HG02623 (cell line): ENCODE measurements around the gene DNASE2.
"Not testable (repeated sequence)": the region's sequence is repeated elsewhere in the genome, so short reads cannot be mapped to it uniquely, and the experiment has no call there.

Source experiments
- ATAC-seq: cut with Tn5 transposase; IDR thresholded peaks from one replicate; pipeline ENCODE4 v1.9.1; 2021; ENCODE audit warnings: moderate library complexity; ENCODE audit not compliant: unreplicated experiment

The DNASE2 gene

DNA sequence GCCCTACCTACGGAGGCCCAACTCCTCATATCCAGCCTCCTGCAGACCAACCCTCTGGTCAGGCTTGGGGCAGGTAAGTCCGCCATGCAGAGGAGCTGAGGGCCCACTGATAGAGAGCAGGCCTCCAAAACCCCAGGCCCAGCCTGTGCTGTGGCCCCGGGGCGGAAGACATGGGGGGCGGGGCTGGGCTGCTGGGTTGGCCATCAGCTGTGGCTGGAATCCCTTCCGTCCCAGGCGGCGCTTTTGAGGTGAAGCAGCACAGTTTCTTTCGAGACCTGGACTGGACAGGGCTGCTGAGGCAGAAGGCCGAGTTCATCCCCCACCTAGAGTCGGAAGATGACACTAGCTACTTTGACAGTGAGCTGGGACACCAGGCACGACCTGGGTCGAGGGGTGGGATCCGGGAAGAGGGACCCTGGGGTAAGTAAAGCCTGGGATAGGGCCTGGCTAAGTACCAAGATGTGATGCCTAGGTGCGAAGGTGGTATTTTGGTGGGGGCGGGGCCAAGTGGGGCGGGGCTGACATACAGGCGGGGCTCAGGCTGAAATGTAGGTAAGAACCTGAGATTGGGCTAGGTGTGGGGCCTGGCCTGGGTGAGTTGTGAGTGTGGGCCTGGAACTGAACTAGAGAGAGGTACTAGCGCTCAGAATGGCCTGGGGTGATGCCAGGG lies 15.4 kb downstream of the DNASE2 start:
- no peak for ATAC-seq

DNA sequence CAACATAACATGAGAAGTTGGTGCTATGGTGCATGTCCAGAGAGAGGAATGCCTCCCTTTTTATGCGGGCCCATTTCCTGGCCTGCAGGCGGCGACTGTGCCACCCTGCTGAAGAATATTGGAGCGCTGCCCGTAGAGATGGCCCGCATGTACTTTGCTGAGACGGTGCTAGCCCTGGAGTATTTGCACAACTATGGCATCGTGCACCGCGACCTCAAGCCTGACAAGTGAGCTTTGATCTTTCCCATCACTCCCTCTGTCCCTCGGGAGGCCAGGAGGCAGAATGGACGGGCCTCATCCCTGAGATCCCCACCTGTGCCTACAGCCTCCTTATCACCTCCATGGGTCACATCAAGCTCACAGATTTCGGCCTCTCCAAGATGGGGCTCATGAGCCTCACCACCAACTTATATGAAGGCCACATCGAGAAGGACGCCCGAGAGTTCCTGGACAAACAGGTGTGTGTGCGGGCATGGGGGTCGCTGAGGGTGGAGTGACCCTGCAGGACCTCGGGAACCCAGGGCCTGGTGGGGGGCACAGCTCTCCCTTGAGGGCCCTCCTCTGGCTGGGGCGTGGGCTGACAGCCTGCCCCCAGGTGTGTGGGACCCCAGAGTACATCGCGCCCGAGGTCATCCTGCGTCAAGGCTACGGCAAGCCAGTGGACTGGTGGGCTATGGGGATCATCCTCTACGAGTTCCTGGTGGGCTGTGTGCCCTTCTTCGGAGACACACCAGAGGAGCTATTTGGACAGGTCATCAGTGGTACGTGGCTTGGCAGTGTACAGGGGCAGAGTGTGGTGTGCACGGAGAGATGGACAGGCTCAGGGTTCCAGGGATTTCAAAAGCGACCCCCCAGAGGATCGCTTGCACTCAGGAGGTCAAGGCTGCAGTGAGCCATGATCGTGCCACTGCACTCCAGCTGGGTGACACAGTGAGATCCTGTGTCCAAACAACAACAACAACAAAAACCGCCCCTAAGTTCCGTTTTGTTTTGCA lies 16.2 kb downstream of the DNASE2 start:
- no peak for ATAC-seq

DNA sequence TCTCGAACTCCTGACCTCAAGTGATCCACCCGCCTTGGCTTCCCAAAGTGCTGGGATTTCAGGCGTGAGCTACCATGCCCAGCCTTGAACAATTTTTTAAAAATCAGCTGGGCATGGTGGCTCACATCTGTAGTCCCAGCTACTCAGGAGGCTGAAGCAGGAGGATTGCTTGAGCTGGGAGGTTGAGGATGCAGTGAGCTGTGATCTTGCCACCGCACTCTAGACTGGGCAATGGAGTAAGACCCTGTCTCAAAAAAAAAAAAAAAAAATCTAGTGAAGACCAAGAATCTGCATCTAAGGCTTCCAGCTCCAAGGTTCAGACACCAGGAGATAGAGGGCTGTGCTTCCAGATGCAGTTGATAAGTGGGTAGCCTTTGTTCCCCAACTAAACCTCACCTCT lies 17.1 kb downstream of the DNASE2 start:
- ATAC-seq, result no peak

DNA sequence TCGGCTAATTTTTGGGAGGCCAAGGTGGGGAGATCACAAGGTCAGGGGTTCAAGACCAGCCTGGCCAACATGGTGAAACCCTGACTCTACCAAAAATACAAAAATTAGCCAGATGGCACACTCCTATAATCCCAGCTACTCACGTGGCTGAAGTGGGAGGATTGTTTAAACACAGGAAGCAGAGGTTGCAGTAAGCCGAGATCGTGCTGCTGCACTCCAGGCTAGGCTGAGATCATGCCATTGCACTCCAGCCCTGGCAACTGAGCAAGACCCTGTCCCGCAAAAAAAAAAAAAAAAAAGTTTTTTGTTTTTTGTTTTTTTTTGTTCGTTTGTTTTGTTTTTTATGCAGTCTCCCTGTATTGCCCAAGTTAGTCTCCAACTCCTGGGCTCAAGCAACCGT lies 21.7 kb downstream of the DNASE2 start:
- no peak for ATAC-seq

DNA sequence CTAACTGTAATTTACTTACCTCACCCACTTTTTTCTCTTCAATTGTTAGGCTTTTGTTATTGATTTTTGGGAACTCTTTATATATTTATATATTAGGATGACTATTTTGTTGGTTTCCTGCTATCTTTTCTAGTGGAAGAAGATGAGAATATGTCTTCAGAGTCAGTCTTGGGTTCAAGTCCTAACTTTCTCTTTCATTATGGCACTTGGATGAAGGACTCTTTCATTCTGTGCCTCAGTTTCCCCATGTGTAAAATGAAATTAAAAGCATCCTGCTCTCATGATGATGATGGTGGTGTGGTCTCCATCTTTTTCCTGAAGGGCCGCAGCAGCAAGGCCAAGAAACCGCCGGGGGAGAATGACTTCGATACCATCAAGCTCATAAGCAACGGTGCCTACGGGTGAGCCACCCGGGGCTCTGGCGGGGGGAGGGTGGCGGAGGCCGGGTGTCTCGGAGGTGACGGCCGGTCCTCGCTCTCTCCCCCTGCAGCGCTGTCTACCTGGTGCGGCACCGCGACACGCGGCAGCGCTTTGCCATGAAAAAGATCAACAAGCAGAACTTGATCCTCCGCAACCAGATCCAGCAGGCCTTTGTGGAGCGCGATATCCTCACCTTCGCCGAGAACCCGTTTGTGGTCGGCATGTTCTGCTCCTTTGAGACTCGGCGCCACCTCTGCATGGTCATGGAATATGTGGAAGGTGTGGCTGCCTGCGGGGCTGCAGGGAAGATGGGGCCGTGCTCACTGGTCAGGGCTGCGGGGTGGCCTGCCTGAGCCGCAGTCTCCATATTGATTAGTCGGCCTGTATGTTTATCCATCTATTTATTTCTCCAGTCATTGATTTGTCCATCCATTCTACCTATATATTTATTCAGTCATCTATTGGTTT lies 23.0 kb downstream of the DNASE2 start:
- ATAC-seq, result no peak

DNA sequence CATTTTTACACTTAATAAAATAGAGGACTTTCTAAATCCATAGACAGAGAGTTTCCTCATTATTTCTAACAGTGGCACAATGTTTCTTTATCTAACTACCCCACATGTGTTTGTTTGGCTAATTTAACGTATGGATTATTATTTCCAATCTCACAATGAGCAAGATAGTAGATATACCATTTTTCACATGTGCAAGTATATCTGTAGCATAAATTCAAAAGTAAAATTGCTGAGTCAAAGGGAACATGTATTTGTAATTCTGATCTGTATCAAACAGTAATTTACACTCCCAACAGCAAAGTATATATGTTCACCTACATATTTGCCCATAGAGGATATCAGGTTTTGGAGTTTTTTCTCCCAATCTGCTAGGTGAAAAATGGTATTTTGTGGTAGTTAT lies 24.6 kb downstream of the DNASE2 start:
- no peak for ATAC-seq

DNA sequence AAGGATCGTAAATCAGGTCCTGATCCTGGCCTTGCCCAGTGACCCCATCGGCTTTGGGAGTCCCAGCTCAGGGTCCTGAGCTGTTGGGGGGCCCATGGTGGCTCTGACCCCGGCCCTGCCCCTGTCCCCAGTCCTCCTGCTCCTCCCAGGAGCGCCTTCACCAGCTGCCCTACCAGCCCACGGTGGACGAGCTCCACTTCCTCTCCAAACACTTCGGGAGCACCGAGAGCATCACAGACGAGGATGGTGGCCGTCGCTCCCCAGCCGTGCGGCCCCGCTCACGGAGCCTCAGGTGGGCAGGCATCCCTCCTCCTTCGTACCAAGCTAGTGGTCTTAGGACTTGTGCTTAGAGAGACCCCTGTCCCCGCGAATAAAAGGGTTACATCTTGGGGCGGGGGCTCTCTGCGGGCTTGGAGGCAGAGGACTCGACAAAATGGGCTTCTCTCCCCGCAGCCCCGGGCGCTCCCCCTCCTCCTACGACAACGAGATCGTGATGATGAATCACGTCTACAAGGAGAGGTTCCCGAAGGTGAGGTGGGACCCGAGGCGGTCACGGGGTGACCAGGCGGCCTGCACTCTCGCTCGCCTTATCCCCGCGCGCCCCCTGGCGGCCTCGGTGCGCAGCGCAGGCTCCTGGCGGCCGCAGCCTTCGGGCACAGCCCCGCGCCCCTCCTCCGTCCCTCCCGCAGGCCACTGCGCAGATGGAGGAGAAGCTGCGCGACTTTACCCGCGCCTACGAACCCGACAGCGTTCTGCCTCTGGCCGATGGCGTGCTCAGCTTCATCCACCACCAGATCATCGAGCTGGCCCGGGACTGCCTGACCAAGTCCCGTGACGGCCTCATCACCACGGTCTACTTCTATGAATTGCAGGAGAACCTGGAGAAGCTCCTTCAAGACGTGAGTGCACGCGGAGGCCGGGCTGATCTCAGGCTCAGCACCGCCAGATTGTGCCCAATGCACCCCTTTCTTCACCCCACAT lies 33.8 kb downstream of the DNASE2 start:
- no peak for ATAC-seq

DNA sequence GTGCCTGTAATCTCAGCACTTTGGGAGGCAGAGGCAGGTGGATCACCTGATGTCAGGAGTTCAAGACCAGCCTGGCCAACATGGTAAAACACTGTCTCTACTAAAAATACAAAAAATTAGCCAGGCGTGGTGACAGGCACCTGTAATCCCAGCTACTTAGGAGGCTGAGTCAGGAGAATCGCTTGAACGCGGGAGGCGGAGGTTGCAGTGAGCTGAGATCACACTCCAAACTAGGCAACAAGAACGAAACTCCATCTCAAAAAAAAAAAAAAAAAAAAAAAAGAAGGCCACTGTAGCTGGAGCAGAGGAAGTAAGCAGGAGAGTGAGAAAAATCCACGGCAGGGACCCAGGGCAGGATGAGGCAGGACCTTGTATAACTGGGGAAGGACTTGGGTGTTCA lies 34.6 kb downstream of the DNASE2 start:
- ATAC-seq, result not testable (repeated sequence)

DNA sequence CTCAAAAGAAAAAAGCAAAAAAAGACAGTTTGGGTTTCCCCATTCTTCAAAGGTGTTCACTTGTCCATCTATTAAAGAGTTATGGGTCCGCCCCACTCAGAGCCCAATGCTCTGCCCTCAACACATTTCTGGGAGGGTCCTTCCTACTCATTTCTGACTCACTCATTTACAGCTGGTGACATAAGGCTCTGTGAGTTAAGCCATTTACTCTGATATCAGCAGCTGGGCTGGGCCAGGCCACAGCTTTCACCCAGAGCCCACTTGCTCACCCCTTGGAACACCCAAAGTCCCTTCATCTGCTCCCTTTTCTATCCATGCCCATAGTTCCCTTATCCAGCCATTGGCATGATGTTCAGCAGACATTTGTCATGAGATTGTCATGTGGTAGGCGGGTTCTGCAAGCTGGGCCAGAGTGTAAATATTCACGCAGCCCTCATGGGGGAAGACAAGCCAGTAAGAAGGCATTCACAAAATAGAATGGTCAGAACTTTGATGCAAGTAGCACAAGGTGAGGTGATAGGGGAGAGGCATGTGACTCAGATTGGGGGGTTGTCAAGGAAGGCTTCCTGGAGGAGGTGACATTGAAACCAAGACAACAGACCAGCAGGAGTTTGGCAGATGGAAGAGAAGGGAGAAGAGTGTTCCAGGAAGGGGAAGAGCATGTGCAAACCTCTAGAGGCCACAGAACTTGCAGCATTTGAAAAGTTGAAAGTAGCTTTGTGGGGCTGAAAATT lies 37.1 kb downstream of the DNASE2 start:
- no peak for ATAC-seq

DNA sequence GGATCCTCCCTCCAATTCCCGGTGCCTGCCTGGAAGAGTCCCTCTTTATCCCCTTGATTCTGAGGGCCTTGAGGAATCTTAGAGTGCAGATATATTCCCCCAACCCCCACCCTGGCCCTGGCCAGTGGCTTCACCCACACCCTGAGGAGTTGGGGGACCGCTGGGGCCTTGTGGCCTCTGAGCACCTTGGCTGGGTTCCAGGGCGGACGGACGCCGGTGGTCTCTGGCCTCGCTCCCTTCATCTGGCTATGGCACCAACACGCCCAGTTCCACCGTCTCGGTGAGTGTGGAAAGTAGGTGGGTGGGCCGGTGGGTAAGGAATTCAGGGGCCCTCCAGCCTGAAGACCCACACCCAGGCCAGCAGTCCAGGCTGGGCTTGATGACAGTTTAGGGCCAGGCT lies 37.9 kb downstream of the DNASE2 start:
- no peak for ATAC-seq

DNA sequence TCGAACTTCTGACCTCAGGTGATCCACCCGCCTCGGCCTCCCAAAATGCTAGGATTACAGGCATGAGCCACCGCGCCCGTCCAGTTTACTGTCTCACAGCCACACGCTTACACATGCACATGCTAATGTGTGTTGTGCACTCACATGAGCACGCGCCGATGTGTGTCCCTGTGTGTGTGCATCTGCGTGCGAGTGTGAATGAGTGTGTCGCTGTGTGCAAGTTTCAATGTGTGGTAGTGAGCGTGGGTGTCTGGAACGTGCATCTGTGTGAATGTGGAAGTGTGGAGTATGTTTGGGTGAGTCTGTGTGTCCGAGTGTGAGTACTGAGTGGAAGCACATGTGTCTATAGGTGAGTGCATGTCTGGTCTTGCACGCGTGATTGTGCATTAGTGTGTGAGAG lies 38.7 kb downstream of the DNASE2 start:
- ATAC-seq, result no peak

DNA sequence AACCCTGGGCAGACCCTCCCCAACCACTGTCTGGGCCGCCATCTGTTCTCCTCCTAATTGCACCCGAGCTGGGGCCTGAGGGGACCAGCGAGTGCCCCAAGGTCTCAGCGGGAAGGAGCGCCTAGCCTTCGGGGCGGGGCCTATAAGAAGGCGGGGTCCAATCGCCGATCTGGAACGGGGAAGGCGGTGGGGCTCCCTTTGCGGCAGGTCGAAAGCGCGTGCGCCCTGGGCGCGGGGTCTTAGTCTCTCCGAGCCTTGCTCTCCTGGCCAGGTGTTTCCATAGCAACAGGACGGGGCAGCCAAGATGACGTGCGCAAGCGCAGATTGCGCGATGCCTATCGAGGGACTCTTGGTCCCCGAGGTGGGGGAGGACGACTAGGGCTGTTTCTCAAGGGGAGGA lies 40.2 kb downstream of the DNASE2 start:
- ATAC-seq, result no peak

DNA sequence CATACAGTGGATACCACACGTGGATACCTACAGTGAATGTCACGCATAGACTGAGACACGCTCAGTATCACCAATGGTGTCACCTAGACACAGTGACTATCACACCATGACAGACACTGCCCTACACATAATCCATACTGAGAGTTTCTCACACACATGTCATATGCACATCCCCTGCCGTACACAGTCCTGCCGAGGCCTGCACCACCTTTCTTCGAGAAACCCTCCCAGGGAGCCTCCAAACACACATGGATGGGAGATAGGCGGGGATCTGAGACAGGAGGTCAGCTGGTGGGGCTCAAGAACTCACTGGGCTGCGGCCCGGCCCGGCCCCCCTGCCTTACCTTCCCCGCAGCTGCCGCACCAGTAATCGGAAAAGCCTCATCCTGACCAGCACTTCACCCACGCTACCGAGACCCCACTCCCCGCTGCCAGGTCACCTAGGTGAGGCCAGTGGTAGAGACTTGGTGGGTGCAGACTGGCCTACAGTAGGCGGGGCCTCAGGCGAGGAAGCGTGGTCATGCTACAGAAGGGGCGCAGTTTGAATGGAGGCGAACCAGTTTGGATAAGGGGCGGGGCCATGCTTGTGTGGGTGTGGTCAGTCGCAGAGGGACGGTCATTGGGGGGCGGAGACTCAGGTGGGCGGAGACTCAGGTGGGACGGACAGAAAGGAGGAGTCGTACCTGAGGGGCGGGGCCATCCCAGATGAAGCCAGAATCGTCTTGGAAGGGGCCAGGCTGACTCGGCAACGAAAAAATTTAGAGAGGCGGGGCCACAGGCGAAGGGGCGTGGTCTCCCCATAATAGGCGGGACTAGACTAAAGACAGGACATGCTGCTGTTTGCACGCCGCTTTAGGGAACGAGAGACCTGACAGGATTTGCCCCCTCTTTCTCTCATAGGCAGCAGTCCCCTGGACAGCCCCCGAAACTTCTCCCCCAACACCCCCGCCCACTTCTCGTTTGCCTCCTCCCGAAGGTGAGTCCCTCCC lies 40.9 kb downstream of the DNASE2 start:
- no peak for ATAC-seq

DNA sequence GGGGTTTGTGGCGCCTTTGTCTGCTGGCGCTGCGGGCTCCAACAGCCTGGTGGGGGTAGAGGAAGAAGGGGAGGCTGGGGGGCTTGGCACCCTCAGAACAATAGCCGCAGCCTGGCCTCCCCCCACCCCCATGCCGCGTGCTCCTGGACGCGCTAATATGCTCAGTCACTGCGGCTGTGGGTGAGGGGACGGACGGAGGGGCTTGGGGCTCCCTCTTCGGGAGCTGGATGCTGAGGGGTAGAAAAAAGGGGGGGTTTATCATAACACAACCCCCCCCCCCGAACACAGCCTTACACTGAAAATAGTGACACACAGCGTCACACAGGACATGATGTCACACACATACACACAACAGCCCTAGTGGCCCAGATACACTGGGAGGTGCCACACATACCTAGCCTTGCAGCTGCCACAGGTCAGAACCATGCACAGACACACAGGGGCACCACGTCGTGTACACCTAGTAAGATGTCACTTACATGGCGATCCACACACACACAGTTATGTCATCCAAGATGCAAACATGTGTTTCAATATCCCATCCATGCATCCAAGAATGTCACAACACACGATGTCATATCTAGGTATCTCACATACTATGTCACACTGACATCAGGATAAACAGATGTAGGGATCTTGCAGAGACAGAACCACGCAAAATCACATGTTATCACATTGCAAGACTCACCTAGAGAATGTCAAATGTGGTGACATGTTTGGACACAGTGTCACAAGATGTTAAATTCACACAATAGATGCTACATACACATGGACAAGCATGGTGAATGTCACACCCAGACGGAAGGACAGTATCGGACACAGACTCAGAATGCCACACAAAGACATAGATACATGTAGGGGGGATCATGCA lies 42.1 kb downstream of the DNASE2 start:
- ATAC-seq, result no peak

DNA sequence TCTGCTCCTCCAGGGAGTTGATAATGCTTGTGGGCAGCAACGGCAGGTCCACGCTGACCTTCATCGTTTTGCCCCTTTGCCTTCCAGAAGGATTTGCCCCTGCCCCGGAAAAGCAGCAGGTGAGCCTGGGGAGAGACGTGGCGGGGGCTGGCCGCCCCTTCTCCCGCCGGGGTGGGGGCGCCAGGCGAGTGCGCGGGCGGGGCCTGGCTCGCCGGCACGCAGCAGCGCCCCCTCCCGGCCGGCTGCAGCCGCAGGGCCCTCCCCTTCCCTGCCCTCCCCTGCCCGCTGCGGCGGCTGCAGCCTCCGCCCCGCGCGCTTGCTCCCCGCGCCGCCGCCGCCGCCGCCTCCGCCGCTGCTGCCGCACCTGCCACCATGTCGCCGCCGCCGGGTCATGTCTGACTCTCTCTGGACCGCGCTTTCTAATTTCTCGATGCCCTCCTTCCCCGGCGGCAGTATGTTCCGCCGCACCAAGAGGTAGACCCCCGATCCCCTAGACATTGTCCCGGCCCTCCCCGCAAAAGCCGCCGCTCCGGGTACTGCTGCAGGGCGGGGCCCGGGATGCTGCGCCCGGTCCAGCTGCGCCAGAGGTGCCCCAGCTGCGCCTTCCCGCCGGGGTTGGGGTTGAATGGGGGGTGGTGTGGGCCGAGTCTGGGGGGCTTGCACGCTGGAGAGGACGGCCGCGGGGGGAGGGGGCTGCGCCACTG lies 42.9 kb downstream of the DNASE2 start, which contains the start of gene MAST1:
MAST1 (plus strand) TSS at position 334 of the 704 bp plus-strand sequence; CDS start at position 392, 58 bp downstream.
- ATAC-seq, result no peak

DNA sequence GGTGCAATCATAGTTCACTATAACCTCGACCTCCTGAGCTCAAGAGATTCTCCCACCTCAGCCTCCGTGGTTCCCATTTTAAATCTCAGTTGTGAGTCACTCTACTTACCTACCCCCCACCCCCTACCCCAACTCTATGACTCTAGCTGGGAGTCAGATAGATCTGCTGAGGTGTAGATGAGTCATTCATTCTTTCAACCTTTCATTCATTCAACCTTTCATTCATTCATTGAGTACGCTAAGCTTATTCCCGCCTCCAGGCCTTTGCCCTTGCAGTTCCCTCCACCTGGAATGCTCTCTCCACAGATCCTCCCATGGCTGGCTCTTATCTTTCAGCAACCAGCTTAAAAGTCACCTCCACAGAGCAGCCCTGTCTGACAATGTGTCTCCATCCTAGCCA lies 44.0 kb downstream of the DNASE2 start:
- ATAC-seq, result no peak

DNA sequence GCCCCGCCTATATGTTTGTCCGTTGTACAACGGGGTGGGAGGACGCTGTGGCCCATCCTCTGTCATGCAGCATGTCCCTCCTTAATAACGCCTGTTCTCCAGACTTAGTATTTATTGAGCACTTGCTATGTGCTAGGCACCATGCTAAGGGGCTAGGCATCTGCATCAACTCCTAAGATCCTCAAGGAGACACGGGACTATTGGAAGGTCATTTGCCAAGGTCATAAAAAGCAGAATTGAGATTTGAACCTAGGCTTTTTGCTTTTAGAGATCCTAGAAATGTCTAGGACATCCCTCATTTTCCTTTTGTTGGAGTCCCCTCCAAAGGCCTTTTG lies 44.8 kb downstream of the DNASE2 start:
- no peak for ATAC-seq
